CD14-positive monocyte (primary cell): ENCODE measurements around the gene PDE4D. TPM values are rescaled to one million over a fixed set of nuclear protein-coding genes. Genes with fewer than 3 reads are reported as not detected.

Source experiments
- DNase-seq, 3 donors: peaks; one replicate each; pipeline ENCODE4 v3.0.0-alpha.2; 2011 to 2022
- H2AFZ ChIP-seq: 2 replicates; pipeline ENCODE4 v1.6.0; 2012; ENCODE audit warnings: mild to moderate bottlenecking, low read depth, low read length, inconsistent platforms; ENCODE audit not compliant: insufficient read depth, poor library complexity, severe bottlenecking
- H3K27ac ChIP-seq, 2 donors: 1 replicate in 1 of 2; 2 replicates in 1 of 2; pipeline ENCODE4 v1.5.1; 2012 to 2013; ENCODE audit warnings: low read length in 2 of 2, control low read depth in 1 of 2, inconsistent platforms in 1 of 2, low read depth in 1 of 2, mild to moderate bottlenecking in 1 of 2
- H3K27me3 ChIP-seq, 2 donors: one replicate each; pipeline versions ENCODE4 v1.6.0 to v1.6.1; 2011 to 2013; ENCODE audit warnings: low read length in 2 of 2; ENCODE audit not compliant: control insufficient read depth in 2 of 2, insufficient read depth in 2 of 2
- H3K36me3 ChIP-seq, 2 donors: replicated peaks in 1 of 2; 1 replicate in 1 of 2; 2 replicates in 1 of 2; pipeline versions ENCODE4 v1.5.1 to v1.6.1; 2012 to 2013; ENCODE audit warnings: low read length in 2 of 2, control low read depth in 1 of 2, inconsistent platforms in 1 of 2, mild to moderate bottlenecking in 1 of 2; ENCODE audit not compliant: insufficient read depth in 2 of 2, control insufficient read depth in 1 of 2
- H3K4me1 ChIP-seq, 2 donors: 1 replicate in 1 of 2; 2 replicates in 1 of 2; pipeline versions ENCODE4 v1.5.1 to v1.6.1; 2012 to 2013; ENCODE audit warnings: low read length in 2 of 2, control low read depth in 1 of 2, inconsistent platforms in 1 of 2, mild to moderate bottlenecking in 1 of 2, moderate library complexity in 1 of 2; ENCODE audit not compliant: insufficient read depth in 2 of 2, control insufficient read depth in 1 of 2
- H3K4me2 ChIP-seq: replicated peaks from 2 replicates; pipeline ENCODE3; 2012; ENCODE audit warnings: low read length, moderate library complexity, mild to moderate bottlenecking; ENCODE audit not compliant: poor library complexity, severe bottlenecking; ENCODE audit errors: extremely low read depth
- H3K4me3 ChIP-seq, 3 experiments: fragments of 200-600 bp in 1 of 3; sonication (generic) in 1 of 3; replicated peaks in 1 of 3; 1 replicate in 2 of 3; 2 replicates in 1 of 3; pipeline ENCODE4 v1.5.1; 2011 to 2013; ENCODE audit warnings: low read length in 3 of 3, mild to moderate bottlenecking in 3 of 3, control low read depth in 2 of 3, low read depth in 2 of 3, inconsistent platforms in 1 of 3, moderate library complexity in 1 of 3
- H3K79me2 ChIP-seq: 2 replicates; pipeline ENCODE4 v1.6.0; 2012; ENCODE audit warnings: mild to moderate bottlenecking, control low read depth, inconsistent platforms, low read length, moderate library complexity; ENCODE audit not compliant: insufficient read depth
- H3K9ac ChIP-seq: 2 replicates; pipeline ENCODE4 v1.6.0; 2017; ENCODE audit warnings: low read length, mild to moderate bottlenecking; ENCODE audit not compliant: insufficient read depth, poor library complexity, severe bottlenecking
- H3K9me3 ChIP-seq, 2 donors: replicated peaks in 1 of 2; 1 replicate in 1 of 2; 2 replicates in 1 of 2; pipeline versions ENCODE4 v1.5.1 to v1.6.1; 2012 to 2013; ENCODE audit warnings: low read length in 2 of 2, control low read depth in 1 of 2; ENCODE audit not compliant: control insufficient read depth in 1 of 2, insufficient read depth in 1 of 2
- H4K20me1 ChIP-seq: 2 replicates; pipeline ENCODE4 v1.6.0; 2012; ENCODE audit warnings: mild to moderate bottlenecking, low read length, control low read depth, moderate library complexity; ENCODE audit not compliant: insufficient read depth
- H3K27ac Mint-ChIP-seq, 7 donors: one replicate each; pipeline ENCODE4 v1.8.0; 2020; ENCODE audit warnings: mild to moderate bottlenecking in 7 of 7, mixed read lengths in 7 of 7, moderate library complexity in 6 of 7, inconsistent platforms in 2 of 7
- H3K27me3 Mint-ChIP-seq, 3 donors: one replicate each; pipeline ENCODE4 v1.8.0; 2021 to 2022; ENCODE audit warnings: low read depth in 3 of 3, mild to moderate bottlenecking in 3 of 3, mixed read lengths in 3 of 3, moderate library complexity in 3 of 3, inconsistent platforms in 1 of 3
- H3K36me3 Mint-ChIP-seq, 2 donors: one replicate each; pipeline ENCODE4 v1.8.0; 2020; ENCODE audit warnings: mixed read lengths in 2 of 2, inconsistent platforms in 1 of 2, mild to moderate bottlenecking in 1 of 2
- H3K4me1 Mint-ChIP-seq: one replicate; pipeline ENCODE4 v1.8.0; 2020; ENCODE audit warnings: mild to moderate bottlenecking, mixed read lengths
- H3K4me3 Mint-ChIP-seq, 2 donors: one replicate each; pipeline ENCODE4 v1.8.0; 2020; ENCODE audit warnings: mild to moderate bottlenecking in 2 of 2, mixed read lengths in 2 of 2, moderate library complexity in 1 of 2
- H3K9me3 Mint-ChIP-seq, 7 donors: one replicate each; pipeline ENCODE4 v1.8.0; 2020 to 2022; ENCODE audit warnings: mixed read lengths in 7 of 7, mild to moderate bottlenecking in 6 of 7, moderate library complexity in 6 of 7, inconsistent platforms in 2 of 7
- CTCF ChIP-seq: fragments of 200-600 bp; IDR thresholded peaks from one replicate; pipeline ENCODE4 v1.8.0; 2022; ENCODE audit warnings: antibody characterized with exemption, mild to moderate bottlenecking
- WGBS: methylation state at CpG from one replicate; pipeline ENCODE4 v1.1.5; 2013; ENCODE audit warnings: missing lambda C conversion rate; ENCODE audit not compliant: insufficient coverage; 5-methylcytosine and 5-hydroxymethylcytosine counted together
- intact Hi-C, 2 donors: fragments of 100-400 bp; cut with micrococcal nuclease; formaldehyde crosslinking; loops; one replicate each; pipeline versions ENCODE4 v1.15.0 to v1.15.1; 2023
- polyA plus RNA-seq, 3 donors: library from polyadenylated mRNA; depleted of rRNA in 1 of 3; unstranded in 2 of 3; stranded (reverse) in 1 of 3; fragments of 300-500 nt in 2 of 3; fragments of >200 nt in 1 of 3; fragmentation: Illumina TruSeq in 2 of 3; gene quantifications; 1 replicate in 2 of 3; 2 replicates in 1 of 3; pipeline ENCODE4 v1.2.3, GENCODE V29; 2012 to 2021

Gene PDE4D
- polyA plus RNA-seq, 3 donors, result 1.9 to 3.4 (median 2.8) TPM

DNA sequence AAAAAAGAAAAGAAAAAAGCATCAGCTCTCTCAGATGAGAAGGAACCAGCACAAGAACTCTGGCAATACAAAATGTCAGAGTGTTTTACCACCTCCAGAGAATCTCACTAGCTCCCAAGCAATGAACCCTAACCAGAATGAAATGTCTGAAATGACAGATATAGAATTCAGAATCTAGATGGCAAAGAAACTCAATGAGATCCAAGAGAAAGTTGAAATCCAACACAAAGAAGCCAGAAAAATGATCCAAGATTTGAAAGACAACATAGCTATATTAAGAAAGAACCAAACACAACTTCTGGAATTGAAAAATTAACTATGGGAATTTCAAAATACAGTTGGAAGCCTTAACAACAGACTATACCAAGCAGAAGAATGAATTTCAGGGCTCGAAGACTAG is 396.3 kb downstream of the PDE4D start:
- H2AFZ ChIP-seq, result no peak overlapping the region
- TF ChIP-seq CTCF, result no peak
- H3K9ac ChIP-seq, result no peak overlapping the region
- no peak overlapping the region for H3K27ac ChIP-seq
- no peaks in the 10 kb centered on the region for H3K9me3 ChIP-seq
- no CpG with 5 or more reads among the region's 1 CpG for WGBS
- H3K36me3 Mint-ChIP-seq, result no peaks in the 10 kb centered on the region
- no peaks in the 10 kb centered on the region for H3K27me3 ChIP-seq
- DNase-seq, result no peak
- H3K4me1 ChIP-seq, result no peaks in the 10 kb centered on the region
- H3K36me3 ChIP-seq, result no peaks in the 10 kb centered on the region
- H3K79me2 ChIP-seq, result no peaks in the 10 kb centered on the region
- H3K4me2 ChIP-seq, result no peak overlapping the region
- peaks cover 0 to 5% (median 0%) of the 10 kb centered on the region in 3 donors for H3K27me3 Mint-ChIP-seq
- intact Hi-C loops, result no loop called here
- no peak overlapping the region for H3K27ac Mint-ChIP-seq
- H3K4me3 Mint-ChIP-seq, result no peak overlapping the region
- H4K20me1 ChIP-seq, result no peaks in the 10 kb centered on the region
- no peak overlapping the region for H3K4me3 ChIP-seq
- no peaks in the 10 kb centered on the region for H3K4me1 Mint-ChIP-seq
- H3K9me3 Mint-ChIP-seq, result peaks cover 0 to 5% (median 0%) of the 10 kb centered on the region in 7 donors

- Mint-ChIP-seq H3K9me3 (peaks cover 0 to 5% (median 0%) of the 10 kb centered on the region in 7 donors), H3K4me3 (no peak overlapping the region), H3K27me3 (peaks cover 0 to 5% (median 0%) of the 10 kb centered on the region in 3 donors), H3K36me3 (no peaks in the 10 kb centered on the region), H3K27ac (no peak overlapping the region), H3K4me1 (no peaks in the 10 kb centered on the region)
- Histone ChIP-seq H3K4me3 (no peak overlapping the region), H4K20me1 (no peaks in the 10 kb centered on the region), H3K9ac (no peak overlapping the region), H3K4me2 (no peak overlapping the region), H3K36me3 (no peaks in the 10 kb centered on the region), H2AFZ (no peak overlapping the region), H3K4me1 (no peaks in the 10 kb centered on the region), H3K79me2 (no peaks in the 10 kb centered on the region), H3K27me3 (no peaks in the 10 kb centered on the region), H3K9me3 (no peaks in the 10 kb centered on the region), H3K27ac (no peak overlapping the region)
- intact Hi-C loops, result no loop called here
- peak; percentile 42 for TF ChIP-seq CTCF
- no peak for DNase-seq
- 94% methylated on average over 12 of the region's 17 CpGs for WGBS
Measured at GRCh38 chr5:59496524-59497134, 396.9 kb downstream of the PDE4D start.
